IPS DF 4.7 (cell line): Measurements from ENCODE around the gene RPS24.
A peak's percentile ranks its signal among the peaks of the same experiment; 100 is the strongest.

ENCODE experiments used
- DNase-seq: peaks from one replicate; pipeline ENCODE4 v3.0.0-alpha.2; 2013; ENCODE audit warnings: low spot score; ENCODE audit errors: extremely low read depth

Gene RPS24

GRCh38 chr10:78025685-78026364 lies 7.8 kb upstream of the RPS24 start:
- DNase-seq = no peak

DNA sequence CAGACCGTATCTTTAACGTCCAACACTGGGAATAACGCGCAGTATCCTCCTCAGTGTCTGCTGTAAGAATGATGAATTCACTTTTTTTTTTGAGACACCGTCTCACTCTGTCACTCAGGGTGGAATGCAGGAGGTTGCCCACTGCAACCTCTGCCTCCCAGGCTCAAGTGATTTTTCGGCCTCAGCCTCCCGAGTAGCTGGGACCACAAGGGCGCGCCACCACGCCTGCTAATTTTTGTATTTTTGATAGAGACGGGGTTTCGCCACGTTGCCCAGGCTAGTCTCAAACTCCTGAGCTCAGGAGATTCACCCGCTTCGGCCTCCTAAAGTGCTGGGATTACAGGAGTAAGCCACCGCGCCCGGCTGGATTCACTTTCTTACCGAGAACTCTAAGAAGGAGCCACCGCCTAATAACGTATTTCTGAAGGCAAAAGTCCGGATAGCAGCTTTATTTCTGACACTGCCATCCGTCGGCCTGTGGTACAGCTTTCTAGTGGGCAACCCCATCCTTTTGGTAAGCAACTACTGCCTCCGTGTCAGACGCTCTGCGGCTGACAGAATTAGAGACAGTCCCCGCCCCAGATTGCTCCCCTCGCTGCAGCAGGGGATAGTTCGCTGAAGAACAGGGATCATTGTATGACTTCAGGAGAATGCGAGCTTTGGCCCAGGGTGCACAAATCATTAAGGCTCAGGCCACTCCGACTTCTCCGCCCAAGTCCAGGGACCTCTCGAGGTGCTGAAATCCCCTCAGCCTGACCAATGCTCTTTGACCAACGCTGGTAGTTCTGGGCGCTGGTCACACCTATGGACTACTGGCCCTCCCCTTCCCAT lies 5.0 kb upstream of the RPS24 start:
- DNase-seq = no peak

- DNase-seq = peak; percentile 89
These were observed 4.1 kb upstream of the RPS24 start, which contains the start of gene POLR3A for GRCh38 chr10:78029269-78030226. Gene POLR3A, minus strand, starts transcription at chr10:78029515. Its CDS starts 108 bp downstream, at chr10:78029407.

GRCh38 chr10:78033387-78033636 lies 351 bp upstream of the RPS24 start:
- no peak for DNase-seq

- DNase-seq = no peak
These were observed 1.4 kb downstream of the RPS24 start for GRCh38 chr10:78035025-78035424.

- no peak for DNase-seq
These were observed 1.8 kb downstream of the RPS24 start for GRCh38 chr10:78035437-78035836.

DNA sequence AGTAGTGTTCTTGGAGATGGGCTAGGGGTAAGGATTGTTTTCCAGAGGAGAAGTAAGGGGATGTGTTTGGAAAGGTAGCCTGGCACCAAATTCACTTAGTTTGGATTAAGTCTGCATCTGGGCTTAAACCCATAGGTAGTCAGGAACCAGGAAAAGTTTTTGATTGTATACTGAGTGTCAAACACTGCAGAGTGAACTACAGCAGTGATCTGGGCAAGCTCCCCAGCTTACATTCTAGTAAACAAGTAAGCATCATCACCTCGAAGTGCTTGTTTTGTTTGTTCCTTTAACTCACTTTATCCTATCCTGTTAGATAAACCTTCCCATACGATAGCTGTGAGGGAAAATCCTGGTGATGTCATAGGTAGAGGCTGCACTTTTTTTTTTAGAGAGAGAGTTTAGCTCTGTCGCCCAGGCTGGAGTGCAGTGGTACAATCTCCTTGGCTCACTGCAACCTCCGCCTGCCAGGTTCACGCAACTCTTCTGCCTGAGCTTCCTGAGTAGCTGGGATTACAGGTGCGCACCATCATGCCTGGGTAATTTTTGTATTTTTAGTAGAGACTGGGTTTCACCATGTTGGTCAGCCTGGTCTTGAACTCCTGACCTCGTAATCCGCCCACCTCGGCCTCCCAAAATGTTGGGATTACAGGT lies 2.4 kb downstream of the RPS24 start:
- DNase-seq = no peak

DNA sequence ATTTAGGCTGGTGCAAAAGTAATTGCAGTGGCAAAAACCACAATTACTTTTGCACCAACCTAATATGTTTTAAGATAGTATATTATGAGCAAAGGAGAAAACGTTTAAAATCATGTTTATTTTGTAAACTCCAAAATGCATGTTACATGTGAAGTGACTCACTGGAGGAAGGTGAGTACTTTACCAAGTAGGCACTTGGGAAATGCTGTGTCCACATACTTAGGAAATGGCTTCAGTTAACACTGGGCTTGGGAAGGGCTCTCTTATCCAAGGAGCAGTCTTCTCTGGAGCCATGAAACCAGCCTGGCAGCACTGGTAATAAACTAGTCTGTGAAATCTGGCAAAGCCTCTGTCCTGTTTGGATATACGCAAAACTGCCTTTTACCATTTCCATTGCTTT lies 4.4 kb downstream of the RPS24 start:
- no peak for DNase-seq

DNA sequence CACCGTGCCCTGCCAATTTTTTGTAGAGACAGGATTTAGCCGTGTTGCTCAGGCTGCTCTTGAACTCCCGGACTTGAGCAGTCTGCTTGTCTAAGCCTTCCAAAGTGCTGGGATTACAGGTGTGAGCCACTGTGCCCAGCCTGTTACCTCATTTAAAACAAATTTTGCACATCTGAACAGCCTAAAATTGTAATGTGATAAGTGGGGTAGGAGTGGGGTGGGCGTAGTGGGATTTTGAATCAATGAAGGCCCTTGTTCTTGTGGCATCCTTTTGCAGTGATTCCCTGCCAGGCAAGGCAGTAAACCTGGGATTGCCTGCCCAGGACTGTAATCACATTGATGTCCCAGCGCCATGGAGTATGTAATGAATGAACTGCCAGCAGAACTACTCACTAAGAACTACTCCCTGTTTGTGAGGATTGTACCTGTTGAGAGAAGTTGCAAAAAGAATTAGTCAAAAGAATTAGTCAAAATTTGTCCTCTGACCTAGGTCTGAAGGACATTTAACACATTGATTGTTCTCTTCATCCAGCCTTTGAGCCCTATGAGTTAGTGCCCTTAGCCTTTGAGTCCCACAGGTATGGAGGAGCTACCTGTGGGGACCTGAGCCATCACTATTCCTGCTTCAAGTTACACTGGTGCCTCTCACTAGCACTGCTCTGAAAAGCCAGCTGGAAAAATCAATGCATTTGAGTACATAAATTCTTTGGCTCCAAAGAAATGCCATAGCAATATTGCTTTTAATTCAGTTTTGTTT lies 5.3 kb downstream of the RPS24 start:
- no peak for DNase-seq

GRCh38 chr10:78039743-78040142 lies 6.1 kb downstream of the RPS24 start:
- no peak for DNase-seq

DNA sequence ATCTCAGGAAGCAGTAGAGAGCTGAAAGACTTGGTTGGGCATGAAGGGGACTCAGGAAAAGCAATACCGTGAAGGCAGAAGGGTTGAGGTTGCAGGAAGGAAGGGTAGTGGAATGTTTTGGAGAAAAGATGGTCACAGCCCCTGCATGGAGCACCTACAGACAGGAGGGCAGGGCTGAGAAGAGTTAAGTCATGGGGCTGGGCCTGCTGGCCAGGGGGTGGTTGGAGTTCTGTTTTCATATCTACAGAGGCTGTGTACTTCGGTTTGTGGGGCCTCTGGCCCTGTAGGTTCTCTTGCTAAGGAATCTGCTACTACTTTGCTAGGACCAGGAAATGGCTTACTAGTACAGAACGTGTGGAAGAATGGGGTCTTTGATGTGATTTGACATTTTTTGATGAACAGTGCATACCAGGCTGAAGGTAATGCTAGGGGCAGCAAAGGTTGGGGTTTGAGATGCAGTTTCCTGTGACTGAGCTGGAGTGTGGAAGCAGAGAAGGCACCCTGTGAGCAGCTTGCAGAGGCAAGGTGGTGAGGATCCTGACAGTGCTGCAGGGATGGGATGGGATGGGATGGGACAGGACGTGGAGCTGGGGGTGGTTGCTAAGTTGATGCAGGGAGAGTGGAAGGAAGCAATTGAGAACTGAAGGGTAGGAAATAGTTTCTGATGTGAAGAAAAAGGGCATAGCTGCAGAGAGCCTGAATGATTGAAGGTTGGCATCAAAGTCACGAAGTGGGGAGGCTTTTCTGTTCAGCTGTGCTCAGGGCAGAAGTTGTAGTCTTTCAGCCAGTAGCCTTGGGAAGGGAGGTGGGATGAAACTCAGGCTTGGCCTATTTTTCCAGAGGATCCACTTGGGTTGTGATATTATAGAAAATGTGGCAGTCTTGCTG lies 7.8 kb downstream of the RPS24 start:
- DNase-seq = no peak

GRCh38 chr10:78042058-78042751 lies 8.5 kb downstream of the RPS24 start:
- DNase-seq = no peak

DNA sequence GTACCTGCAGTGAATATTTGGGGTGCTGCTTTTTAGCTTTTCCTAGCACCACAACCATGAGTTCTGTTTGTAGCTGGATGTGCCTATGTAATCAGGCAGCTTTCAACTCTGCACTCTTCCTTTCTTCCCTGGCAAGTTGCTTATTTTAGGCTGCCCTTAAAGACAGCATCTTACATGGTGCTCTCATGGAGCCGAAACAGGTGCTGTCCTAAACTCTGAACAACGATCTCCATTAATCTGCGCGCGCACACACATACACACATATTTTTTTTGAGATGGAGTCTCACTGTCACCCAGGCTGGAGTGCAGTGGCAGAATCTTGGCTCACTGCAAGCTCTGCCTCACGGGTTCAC lies 9.1 kb downstream of the RPS24 start:
- DNase-seq = no peak

DNA sequence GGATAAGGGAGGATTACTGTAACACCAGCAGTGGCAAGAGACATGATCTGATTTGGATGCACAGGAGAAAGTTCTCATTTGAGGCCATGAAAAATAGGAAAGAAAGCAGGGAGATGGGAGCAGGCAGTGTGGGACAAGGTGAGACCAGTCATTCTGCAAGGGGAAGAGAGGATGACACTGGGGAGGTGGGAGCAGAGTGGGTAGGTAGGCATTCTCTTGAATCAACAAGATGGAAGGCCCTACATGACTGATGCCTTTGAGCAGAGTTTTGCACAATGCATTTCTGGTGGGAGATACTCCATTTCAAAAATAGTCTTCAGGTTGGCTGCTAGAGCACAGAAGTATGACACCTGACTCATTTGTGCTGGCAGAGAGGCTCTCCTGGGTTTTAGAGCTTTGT lies 10.5 kb downstream of the RPS24 start:
- no peak for DNase-seq

DNA sequence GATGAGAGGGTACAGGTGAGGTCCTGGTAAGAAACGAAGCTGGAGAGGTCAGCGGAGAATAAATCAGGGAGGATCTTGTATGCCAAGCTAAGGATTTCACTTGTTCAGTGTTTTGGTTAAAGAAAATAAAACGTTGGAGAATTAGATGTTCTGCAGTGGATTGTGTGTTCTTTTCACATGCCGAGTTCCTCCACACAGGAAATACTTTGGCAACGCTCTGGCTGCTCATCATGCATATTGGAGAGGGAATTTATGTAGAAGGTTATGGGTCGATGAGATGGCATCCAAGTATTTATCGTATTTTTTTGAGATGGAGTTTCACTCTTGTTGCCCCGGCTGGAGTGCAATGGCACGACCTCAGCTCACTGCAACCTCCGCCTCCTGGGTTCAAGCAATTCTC lies 11.0 kb downstream of the RPS24 start:
- no peak for DNase-seq

- DNase-seq = no peak
These were observed 11.6 kb downstream of the RPS24 start for GRCh38 chr10:78045237-78045636.

GRCh38 chr10:78045856-78046255 lies 12.2 kb downstream of the RPS24 start:
- no peak for DNase-seq

DNA sequence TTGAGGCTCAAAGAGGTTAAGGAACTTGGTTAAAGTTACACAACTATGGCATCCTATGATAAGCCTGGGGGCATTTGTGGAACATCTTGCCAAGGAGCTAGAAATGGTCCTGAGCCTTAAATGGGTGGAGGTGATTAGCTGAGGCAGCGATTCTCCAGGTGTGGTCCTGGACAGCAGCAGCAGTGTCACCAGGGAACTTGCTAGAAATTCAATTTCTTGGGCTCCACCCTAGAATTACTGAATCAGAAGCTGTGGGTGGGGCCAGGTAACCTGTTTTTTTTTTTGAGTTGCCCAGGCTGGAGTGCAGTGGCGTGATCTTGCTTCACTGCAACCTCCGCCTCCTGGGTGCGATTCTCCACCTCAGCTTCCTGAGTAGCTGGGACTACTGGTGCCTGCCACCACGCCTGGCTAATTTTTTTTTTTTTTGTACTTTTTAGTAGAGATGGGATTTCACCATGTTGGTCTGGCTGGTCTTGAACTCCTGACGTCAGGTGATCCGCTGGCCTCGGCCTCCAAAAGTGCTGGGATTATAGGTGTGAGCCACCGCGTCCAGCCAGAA lies 13.1 kb downstream of the RPS24 start:
- DNase-seq = no peak

- peak; percentile 83 for DNase-seq
These were observed 13.7 kb downstream of the RPS24 start for GRCh38 chr10:78047314-78047891.
